DND-41 (cell line): Measurements from ENCODE around the gene SYNRG.

Experiments
- ATAC-seq: fragments of 200-7000 bp; cut with Tn5 transposase; 3 replicates; pipeline ENCODE4 v1.9.1; 2021; ENCODE audit warnings: low read depth; ENCODE audit not compliant: insufficient read depth
- DNase-seq: peaks from one replicate; pipeline ENCODE4 v3.0.0-alpha.2; 2020
- H2AFZ ChIP-seq: 2 replicates; pipeline ENCODE4 v1.6.0; 2012; ENCODE audit warnings: low read depth, low read length
- H3K27ac ChIP-seq: 2 replicates; pipeline ENCODE4 v1.5.1; 2012; ENCODE audit warnings: low read length, inconsistent platforms
- H3K27me3 ChIP-seq: fragments of 200-600 bp; sonication (generic); 2 replicates; pipeline ENCODE4 v1.6.0; 2012; ENCODE audit warnings: low read length, mild to moderate bottlenecking, inconsistent platforms; ENCODE audit not compliant: insufficient read depth, poor library complexity
- H3K36me3 ChIP-seq: 2 replicates; pipeline ENCODE4 v1.5.1; 2012; ENCODE audit warnings: low read length, inconsistent platforms; ENCODE audit not compliant: insufficient read depth
- H3K4me1 ChIP-seq: 2 replicates; pipeline ENCODE4 v1.5.1; 2012; ENCODE audit warnings: mild to moderate bottlenecking, low read length; ENCODE audit not compliant: insufficient read depth
- H3K4me2 ChIP-seq: 2 replicates; pipeline ENCODE4 v1.6.0; 2012; ENCODE audit warnings: mild to moderate bottlenecking, moderate library complexity, low read length, inconsistent platforms; ENCODE audit not compliant: insufficient read depth
- H3K4me3 ChIP-seq, 2 experiments: fragments of 200-600 bp in 1 of 2; shearing (Covaris generic) in 1 of 2; 2 replicates each; pipeline ENCODE4 v1.5.1; 2012 to 2016; ENCODE audit warnings: inconsistent platforms in 2 of 2, low read length in 2 of 2, mild to moderate bottlenecking in 2 of 2, low read depth in 1 of 2, moderate library complexity in 1 of 2
- H3K79me2 ChIP-seq: 2 replicates; pipeline ENCODE4 v1.6.0; 2012; ENCODE audit warnings: low read length, inconsistent platforms; ENCODE audit not compliant: insufficient read depth
- H3K9ac ChIP-seq: 2 replicates; pipeline ENCODE4 v1.6.0; 2012; ENCODE audit warnings: low read depth, mild to moderate bottlenecking, inconsistent platforms, low read length, moderate library complexity
- H3K9me3 ChIP-seq: 2 replicates; pipeline ENCODE4 v1.5.1; 2012; ENCODE audit warnings: low read length, moderate library complexity, mild to moderate bottlenecking, inconsistent platforms; ENCODE audit not compliant: insufficient read depth, severe bottlenecking
- H4K20me1 ChIP-seq: 2 replicates; pipeline ENCODE4 v1.6.0; 2012; ENCODE audit warnings: low read length; ENCODE audit not compliant: insufficient read depth
- CTCF ChIP-seq: IDR thresholded peaks from 2 replicates; pipeline ENCODE4 v1.5.1; 2012; ENCODE audit warnings: borderline replicate concordance, low read length, moderate library complexity, mild to moderate bottlenecking; ENCODE audit not compliant: poor library complexity, severe bottlenecking; ENCODE audit errors: extremely low read depth
- EZH2 ChIP-seq: IDR thresholded peaks from 3 replicates; pipeline ENCODE4 v1.6.1; 2012; ENCODE audit warnings: borderline replicate concordance, low read depth, mild to moderate bottlenecking, moderate library complexity, low read length, inconsistent platforms; ENCODE audit not compliant: severe bottlenecking

Gene SYNRG

GRCh38 chr17:37466471-37466870 lies 142.7 kb downstream of the SYNRG start:
- ATAC-seq = no peak

GRCh38 chr17:37465069-37465616 lies 144.1 kb downstream of the SYNRG start:
- Histone ChIP-seq H3K79me2 (no peaks in the 10 kb centered on the region), H3K27ac (no peak overlapping the region), H2AFZ (no peak overlapping the region), H3K9me3 (no peaks in the 10 kb centered on the region), H3K9ac (no peak overlapping the region), H3K27me3 (no peaks in the 10 kb centered on the region), H3K4me1 (no peaks in the 10 kb centered on the region), H4K20me1 (no peaks in the 10 kb centered on the region), H3K4me3 (no peak overlapping the region), H3K36me3 (peaks cover 81% of the 10 kb centered on the region), H3K4me2 (no peak overlapping the region)
- ATAC-seq (no peak), DNase-seq (no peak)
- TF ChIP-seq EZH2 = no peak

More at GRCh38 chr17:37466471-37466870, 142.7 kb downstream of the SYNRG start:
- no peaks in the 10 kb centered on the region for H3K9me3 ChIP-seq
- TF ChIP-seq CTCF (no peak), EZH2 (no peak)
- H3K4me2 ChIP-seq = no peak overlapping the region
- no peaks in the 10 kb centered on the region for H4K20me1 ChIP-seq
- no peak overlapping the region for H3K9ac ChIP-seq
- DNase-seq = no peak
- no peak overlapping the region for H3K27ac ChIP-seq
- no peak overlapping the region for H3K4me3 ChIP-seq
- H3K4me1 ChIP-seq = no peaks in the 10 kb centered on the region
- no peaks in the 10 kb centered on the region for H3K27me3 ChIP-seq
- peaks cover 82% of the 10 kb centered on the region for H3K36me3 ChIP-seq
- H3K79me2 ChIP-seq = no peaks in the 10 kb centered on the region
- no peak overlapping the region for H2AFZ ChIP-seq
